Brain microvascular endothelial cell (primary cell): Measurements from ENCODE around the gene MPHOSPH6.
"Not testable (repeated sequence)": the region's sequence is repeated elsewhere in the genome, so short reads cannot be mapped to it uniquely, and the experiment has no call there.

Experiments
- DNase-seq: peaks from one replicate; pipeline ENCODE4 v3.0.0-alpha.2; 2020
- H3K27ac ChIP-seq: fragments of 250-450 bp; sonication (Bioruptor Pico); 2 replicates; pipeline ENCODE4 v1.5.1; 2020; ENCODE audit warnings: mild to moderate bottlenecking, moderate library complexity
- H3K27me3 ChIP-seq: fragments of 250-450 bp; sonication (Bioruptor Pico); replicated peaks from 2 replicates; pipeline ENCODE4 v1.5.1; 2020; ENCODE audit warnings: mild to moderate bottlenecking
- H3K36me3 ChIP-seq: fragments of 250-450 bp; sonication (Bioruptor Pico); replicated peaks from 2 replicates; pipeline ENCODE4 v1.5.1; 2020; ENCODE audit warnings: mild to moderate bottlenecking
- H3K4me3 ChIP-seq: 2 replicates; pipeline ENCODE4 v1.5.1; 2011; ENCODE audit warnings: low read depth, mild to moderate bottlenecking, control low read depth, low read length, moderate library complexity
- in situ Hi-C: cut with HindIII; loops from 2 replicates; pipeline ENCODE4 v1.10.0; 2017; ENCODE audit warnings: low sequenced_read_pairs, low pct_ligation_motif_present
- TF ChIP-seq, protein P1 (sequence below): IDR thresholded peaks from 2 replicates; pipeline ENCODE4 v1.5.1; 2011; ENCODE audit warnings: low read depth, mild to moderate bottlenecking, moderate library complexity, low read length, control low read depth, inconsistent platforms; ENCODE audit errors: missing control alignments

Gene MPHOSPH6

DNA sequence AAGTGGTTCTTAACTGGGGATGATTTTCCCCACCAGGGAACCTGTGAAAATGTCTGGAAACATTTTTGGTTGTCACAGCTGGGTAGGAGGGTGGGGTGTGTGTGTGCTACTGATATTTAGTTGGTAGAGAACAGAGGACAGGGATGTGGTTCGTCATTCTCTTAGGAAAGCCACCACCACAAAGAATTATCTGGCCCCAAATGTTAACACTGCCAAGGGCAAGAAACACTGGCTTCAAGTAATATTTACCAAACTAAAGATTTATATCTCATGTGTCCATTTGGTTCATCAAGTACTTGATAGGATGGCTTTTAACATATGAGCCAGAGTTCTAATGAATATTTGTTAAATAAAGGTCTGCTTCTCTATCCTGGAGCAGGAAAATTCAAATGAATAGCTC is 19.5 kb downstream of the MPHOSPH6 start:
- DNase-seq, result no peak
- in situ Hi-C loops, result no loop called here
- TF ChIP-seq, protein P1, sequence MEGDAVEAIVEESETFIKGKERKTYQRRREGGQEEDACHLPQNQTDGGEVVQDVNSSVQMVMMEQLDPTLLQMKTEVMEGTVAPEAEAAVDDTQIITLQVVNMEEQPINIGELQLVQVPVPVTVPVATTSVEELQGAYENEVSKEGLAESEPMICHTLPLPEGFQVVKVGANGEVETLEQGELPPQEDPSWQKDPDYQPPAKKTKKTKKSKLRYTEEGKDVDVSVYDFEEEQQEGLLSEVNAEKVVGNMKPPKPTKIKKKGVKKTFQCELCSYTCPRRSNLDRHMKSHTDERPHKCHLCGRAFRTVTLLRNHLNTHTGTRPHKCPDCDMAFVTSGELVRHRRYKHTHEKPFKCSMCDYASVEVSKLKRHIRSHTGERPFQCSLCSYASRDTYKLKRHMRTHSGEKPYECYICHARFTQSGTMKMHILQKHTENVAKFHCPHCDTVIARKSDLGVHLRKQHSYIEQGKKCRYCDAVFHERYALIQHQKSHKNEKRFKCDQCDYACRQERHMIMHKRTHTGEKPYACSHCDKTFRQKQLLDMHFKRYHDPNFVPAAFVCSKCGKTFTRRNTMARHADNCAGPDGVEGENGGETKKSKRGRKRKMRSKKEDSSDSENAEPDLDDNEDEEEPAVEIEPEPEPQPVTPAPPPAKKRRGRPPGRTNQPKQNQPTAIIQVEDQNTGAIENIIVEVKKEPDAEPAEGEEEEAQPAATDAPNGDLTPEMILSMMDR, result no peak
- Histone ChIP-seq H3K27ac (no peak overlapping the region), H3K36me3 (peaks cover 3% of the 10 kb centered on the region), H3K4me3 (no peak overlapping the region), H3K27me3 (no peaks in the 10 kb centered on the region)

DNA sequence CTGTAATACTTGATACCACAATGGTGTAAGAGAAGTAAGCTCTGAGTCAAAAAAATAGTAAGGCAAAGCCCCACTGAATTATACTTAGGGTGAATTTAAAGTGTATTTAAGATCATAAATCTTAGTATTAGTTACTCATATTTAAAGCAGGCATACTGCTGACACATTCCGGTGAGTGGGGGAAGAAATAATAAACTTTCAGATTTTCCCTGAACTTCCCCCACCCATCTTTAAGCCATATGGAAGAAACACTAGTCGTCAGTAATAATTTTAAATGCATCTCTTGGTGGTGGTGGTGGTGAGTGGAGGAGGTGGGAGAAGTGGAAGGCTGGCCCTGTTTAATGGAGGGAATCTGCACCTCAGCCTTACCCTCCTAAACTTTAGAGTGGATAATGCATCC is 20.5 kb downstream of the MPHOSPH6 start:
- H3K27ac ChIP-seq, result no peak overlapping the region
- H3K36me3 ChIP-seq, result peaks cover 3% of the 10 kb centered on the region
- no peaks in the 10 kb centered on the region for H3K27me3 ChIP-seq
- in situ Hi-C loops, result no loop called here
- TF ChIP-seq, protein P1, result no peak
- no peak for DNase-seq
- no peak overlapping the region for H3K4me3 ChIP-seq

- Histone ChIP-seq H3K27me3 (no peaks in the 10 kb centered on the region), H3K36me3 (peaks cover 3% of the 10 kb centered on the region), H3K4me3 (no peak overlapping the region), H3K27ac (no peak overlapping the region)
- no peak for DNase-seq
- TF ChIP-seq, protein P1, result no peak
- in situ Hi-C loops, result no loop called here
Observed at GRCh38 chr16:82147546-82147945, 22.5 kb downstream of the MPHOSPH6 start.

- no peak for DNase-seq
- Histone ChIP-seq H3K4me3 (no peak overlapping the region), H3K27ac (no peak overlapping the region), H3K27me3 (no peaks in the 10 kb centered on the region), H3K36me3 (peaks cover 3% of the 10 kb centered on the region)
- in situ Hi-C loops, result no loop called here
- TF ChIP-seq, protein P1, result no peak
Observed at GRCh38 chr16:82146957-82147356, 23.1 kb downstream of the MPHOSPH6 start.

GRCh38 chr16:82146556-82146955 is 23.5 kb downstream of the MPHOSPH6 start:
- in situ Hi-C loops, result no loop called here
- H3K4me3 ChIP-seq, result no peak overlapping the region
- H3K36me3 ChIP-seq, result peaks cover 3% of the 10 kb centered on the region
- H3K27ac ChIP-seq, result no peak overlapping the region
- no peak for DNase-seq
- TF ChIP-seq, protein P1, result no peak
- no peaks in the 10 kb centered on the region for H3K27me3 ChIP-seq

DNA sequence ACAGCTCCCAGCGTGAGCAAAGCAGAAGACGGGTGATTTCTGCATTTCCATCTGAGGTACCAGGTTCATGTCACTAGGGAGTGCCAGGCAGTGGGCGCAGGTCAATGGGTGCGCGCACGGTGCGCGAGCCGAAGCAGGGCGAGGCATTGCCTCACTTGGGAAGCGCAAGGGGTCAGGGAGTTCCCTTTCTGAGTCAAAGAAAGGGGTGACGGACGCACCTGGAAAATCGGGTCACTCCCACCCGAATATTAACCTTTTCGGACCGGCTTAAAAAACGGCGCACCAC is 30.8 kb downstream of the MPHOSPH6 start:
- in situ Hi-C loops, H3K4me3 ChIP-seq, H3K27ac ChIP-seq: not testable (repeated sequence)

More for the DNA sequence above, 30.8 kb downstream of the MPHOSPH6 start:
- not testable (repeated sequence) for DNase-seq, H3K36me3 ChIP-seq, H3K27me3 ChIP-seq
